Mononuclear cell (primary cell): Measurements from ENCODE around the gene TMC4. TPM values are rescaled to one million over a fixed set of nuclear protein-coding genes. Genes with fewer than 3 reads are reported as not detected.

Experiments
- H3K27me3 ChIP-seq: 2 replicates; pipeline ENCODE4 v1.6.0; 2011; ENCODE audit warnings: low read length, control low read depth; ENCODE audit not compliant: insufficient read depth
- H3K4me1 ChIP-seq: 2 replicates; pipeline ENCODE4 v1.5.1; 2011; ENCODE audit warnings: mild to moderate bottlenecking, low read length, control low read depth; ENCODE audit not compliant: insufficient read depth
- H3K4me3 ChIP-seq: 2 replicates; pipeline ENCODE4 v1.5.1; 2011; ENCODE audit warnings: mild to moderate bottlenecking, low read length, moderate library complexity
- H3K9me3 ChIP-seq: 2 replicates; pipeline ENCODE4 v1.5.1; 2011; ENCODE audit warnings: low read depth, mild to moderate bottlenecking, control low read depth, low read length
- total RNA-seq: library from RNA; depleted of rRNA; stranded (reverse); fragments of >200 nt; gene quantifications from one replicate; pipeline ENCODE4 v1.2.3, GENCODE V29; 2012

Gene TMC4
- total RNA-seq, 1 donor: 0.31 TPM

- Histone ChIP-seq H3K9me3 (no peaks in the 10 kb centered on the region), H3K4me1 (peaks cover 20% of the 10 kb centered on the region), H3K27me3 (no peaks in the 10 kb centered on the region), H3K4me3 (no peak overlapping the region)
Observed at GRCh38 chr19:54141356-54141755, 31.6 kb downstream of the TMC4 start.

- peaks cover 27% of the 10 kb centered on the region for H3K4me1 ChIP-seq
- H3K9me3 ChIP-seq: no peaks in the 10 kb centered on the region
- H3K27me3 ChIP-seq: no peaks in the 10 kb centered on the region
- H3K4me3 ChIP-seq: peak overlapping the region; percentile 79
Observed at GRCh38 chr19:54138489-54139256, 34.3 kb downstream of the TMC4 start.

- peak within 1 kb of the TSS; percentile 79 for H3K4me3 ChIP-seq
- H3K27me3 ChIP-seq: no peaks in the 10 kb centered on the region
- H3K9me3 ChIP-seq: no peaks in the 10 kb centered on the region
- peaks cover 27% of the 10 kb centered on the region for H3K4me1 ChIP-seq
Observed at GRCh38 chr19:54137699-54138488, 35.1 kb downstream of the TMC4 start, which contains the start of gene CNOT3. Gene CNOT3, plus strand, starts transcription at chr19:54137762. Its CDS starts 5,217 bp downstream, at chr19:54142979.

GRCh38 chr19:54136864-54137698 lies 35.9 kb downstream of the TMC4 start:
- Histone ChIP-seq H3K4me1 (peaks cover 27% of the 10 kb centered on the region), H3K4me3 (peak overlapping the region; percentile 79), H3K9me3 (no peaks in the 10 kb centered on the region), H3K27me3 (no peaks in the 10 kb centered on the region)

- Histone ChIP-seq H3K4me1 (peaks cover 27% of the 10 kb centered on the region), H3K9me3 (no peaks in the 10 kb centered on the region), H3K27me3 (no peaks in the 10 kb centered on the region), H3K4me3 (peak overlapping the region; percentile 35)
Observed at GRCh38 chr19:54136086-54136863, 36.7 kb downstream of the TMC4 start.

GRCh38 chr19:54133957-54134590 lies 38.9 kb downstream of the TMC4 start:
- H3K27me3 ChIP-seq: no peaks in the 10 kb centered on the region
- H3K9me3 ChIP-seq: no peaks in the 10 kb centered on the region
- peaks cover 22% of the 10 kb centered on the region for H3K4me1 ChIP-seq
- no peak overlapping the region for H3K4me3 ChIP-seq

- H3K4me3 ChIP-seq: no peak overlapping the region
- no peaks in the 10 kb centered on the region for H3K9me3 ChIP-seq
- H3K4me1 ChIP-seq: peaks cover 16% of the 10 kb centered on the region
- H3K27me3 ChIP-seq: no peaks in the 10 kb centered on the region
Observed at GRCh38 chr19:54133312-54133956, 39.5 kb downstream of the TMC4 start.

GRCh38 chr19:54129617-54129996 lies 43.4 kb downstream of the TMC4 start:
- Histone ChIP-seq H3K27me3 (no peaks in the 10 kb centered on the region), H3K9me3 (no peaks in the 10 kb centered on the region), H3K4me3 (no peak overlapping the region), H3K4me1 (no peaks in the 10 kb centered on the region)

GRCh38 chr19:54128796-54129616 lies 44.0 kb downstream of the TMC4 start:
- H3K4me1 ChIP-seq: no peaks in the 10 kb centered on the region
- no peaks in the 10 kb centered on the region for H3K27me3 ChIP-seq
- no peaks in the 10 kb centered on the region for H3K9me3 ChIP-seq
- no peak overlapping the region for H3K4me3 ChIP-seq

GRCh38 chr19:54128441-54128725 lies 44.6 kb downstream of the TMC4 start:
- Histone ChIP-seq H3K4me3 (no peak overlapping the region), H3K4me1 (no peaks in the 10 kb centered on the region), H3K9me3 (no peaks in the 10 kb centered on the region), H3K27me3 (no peaks in the 10 kb centered on the region)

GRCh38 chr19:54127688-54128440 lies 45.1 kb downstream of the TMC4 start:
- H3K9me3 ChIP-seq: no peaks in the 10 kb centered on the region
- H3K4me1 ChIP-seq: no peaks in the 10 kb centered on the region
- H3K4me3 ChIP-seq: no peak overlapping the region
- H3K27me3 ChIP-seq: no peaks in the 10 kb centered on the region

- H3K9me3 ChIP-seq: no peaks in the 10 kb centered on the region
- H3K4me1 ChIP-seq: no peaks in the 10 kb centered on the region
- H3K4me3 ChIP-seq: no peak overlapping the region
- no peaks in the 10 kb centered on the region for H3K27me3 ChIP-seq
Observed at GRCh38 chr19:54125713-54126112, 47.2 kb downstream of the TMC4 start.
